HG03039 (cell line): ENCODE results near the gene DHRS2.

Experiments
- ATAC-seq: cut with Tn5 transposase; IDR thresholded peaks from one replicate; pipeline ENCODE4 v1.9.1; 2021; ENCODE audit warnings: mild to moderate bottlenecking, moderate library complexity; ENCODE audit not compliant: unreplicated experiment

DHRS2 gene

DNA sequence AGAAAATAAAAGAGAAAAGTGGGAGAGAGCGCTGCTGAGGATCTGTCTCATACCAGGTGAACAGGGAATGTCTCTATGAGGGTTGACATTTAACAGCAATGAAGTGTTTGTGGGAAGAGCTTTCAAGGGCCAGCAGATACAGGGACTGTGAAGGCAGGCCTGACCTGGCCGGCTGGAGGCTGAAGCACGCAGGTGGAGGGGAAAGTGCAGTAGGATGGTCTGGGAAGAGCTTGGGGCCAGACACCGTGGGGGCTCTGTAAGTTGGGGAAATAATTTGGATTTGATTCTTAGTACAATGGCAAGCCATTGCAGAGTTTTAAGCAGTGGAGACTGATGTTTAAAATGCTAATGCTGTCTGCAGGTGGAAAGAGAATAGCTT lies 23.8 kb upstream of the DHRS2 start:
- ATAC-seq: no peak

DNA sequence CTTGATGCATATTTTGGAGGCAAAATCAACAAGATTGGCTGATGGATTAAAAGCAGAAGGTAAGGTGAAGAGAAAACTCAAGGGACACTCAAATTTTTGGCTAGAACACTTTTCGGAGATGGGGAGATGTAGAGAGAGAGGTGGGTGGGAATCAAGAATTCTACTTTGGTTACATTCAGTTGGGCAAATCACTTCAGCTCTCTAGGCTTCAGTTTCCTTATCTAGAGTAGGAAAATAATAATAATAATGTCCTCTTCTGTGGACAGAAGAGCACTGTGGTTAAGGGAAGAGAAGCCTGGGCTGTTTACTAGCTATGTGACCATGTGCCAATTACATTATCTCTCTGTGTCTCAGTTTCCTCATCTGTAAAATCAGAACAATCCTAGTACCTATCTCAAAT lies 23.4 kb upstream of the DHRS2 start:
- no peak for ATAC-seq

DNA sequence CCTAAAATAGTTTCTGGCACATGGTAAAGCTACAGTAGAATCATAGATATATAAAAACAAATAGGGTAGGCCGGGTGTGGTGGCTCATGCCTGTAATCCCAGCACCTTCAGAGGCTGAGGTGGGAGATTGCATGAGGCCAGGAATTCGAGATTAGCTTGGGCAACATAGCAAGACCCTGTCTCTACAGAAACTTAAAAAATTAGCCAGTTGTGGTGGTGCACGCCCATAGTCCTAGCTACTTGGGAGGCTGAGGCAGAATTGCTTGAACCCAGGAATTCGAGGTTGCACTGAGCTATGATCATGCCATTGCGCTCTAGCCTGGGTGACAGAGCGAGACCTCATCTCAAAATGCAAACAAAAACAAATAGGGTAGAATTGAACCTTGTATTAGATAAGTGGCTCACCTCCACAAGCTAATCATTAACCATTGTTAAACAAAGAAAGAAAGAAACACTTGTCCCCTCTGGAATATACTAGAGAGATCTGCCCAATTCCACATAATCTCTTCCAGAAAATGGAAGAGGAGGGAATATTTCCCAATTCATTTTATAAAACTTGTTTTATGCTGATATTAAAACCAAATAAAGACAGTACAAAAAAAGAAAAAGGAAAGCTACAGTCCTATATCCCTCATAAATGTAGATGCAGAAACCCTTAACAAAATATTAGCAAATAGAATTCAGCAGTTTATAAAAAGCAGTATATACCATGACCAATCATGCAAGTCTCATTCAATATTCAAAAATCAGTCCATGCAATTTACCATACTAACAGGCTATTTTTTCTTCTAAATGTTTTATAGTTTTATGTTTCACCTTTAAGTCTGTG lies 22.7 kb upstream of the DHRS2 start:
- no peak for ATAC-seq

DNA sequence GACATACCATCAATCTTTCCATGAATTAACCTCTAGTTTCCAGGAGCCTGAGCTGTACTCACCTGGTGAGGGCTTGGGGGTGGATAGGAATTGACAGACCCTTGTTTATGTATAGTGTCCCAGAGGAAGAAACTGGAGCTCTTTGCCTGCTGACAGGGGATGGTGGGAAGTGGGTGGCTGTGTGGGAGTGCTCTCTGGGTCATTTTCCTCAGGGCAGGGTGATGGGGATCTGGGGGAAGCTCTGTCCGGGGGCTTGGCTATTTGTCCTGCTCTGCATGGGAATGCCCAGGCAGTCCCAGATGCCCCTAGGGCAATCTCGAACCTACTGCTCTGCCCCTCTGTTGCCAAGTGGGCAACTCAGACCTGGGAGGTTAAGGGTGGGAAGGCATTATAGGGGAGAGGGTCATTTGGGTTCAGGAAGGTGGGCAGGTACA lies 21.8 kb upstream of the DHRS2 start:
- ATAC-seq: no peak

DNA sequence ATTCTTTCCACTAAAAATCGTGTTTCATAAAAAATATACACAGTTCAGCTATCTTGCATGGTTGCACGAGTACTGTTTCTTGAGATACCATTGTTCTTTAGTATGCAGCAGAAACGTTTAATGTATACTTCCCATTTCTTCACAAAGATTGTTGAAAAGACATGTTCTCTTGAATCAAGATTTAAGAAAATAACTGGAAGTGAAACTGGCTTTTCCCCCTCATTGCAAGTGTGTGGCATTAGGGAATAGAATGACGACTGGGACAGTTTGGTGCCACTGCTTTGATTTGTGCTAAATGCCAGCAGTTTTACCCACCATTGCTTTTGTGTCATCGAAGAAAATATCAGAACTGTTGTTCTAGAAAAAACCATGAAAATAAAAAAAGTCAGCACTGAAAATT lies 20.3 kb upstream of the DHRS2 start:
- ATAC-seq: no peak

DNA sequence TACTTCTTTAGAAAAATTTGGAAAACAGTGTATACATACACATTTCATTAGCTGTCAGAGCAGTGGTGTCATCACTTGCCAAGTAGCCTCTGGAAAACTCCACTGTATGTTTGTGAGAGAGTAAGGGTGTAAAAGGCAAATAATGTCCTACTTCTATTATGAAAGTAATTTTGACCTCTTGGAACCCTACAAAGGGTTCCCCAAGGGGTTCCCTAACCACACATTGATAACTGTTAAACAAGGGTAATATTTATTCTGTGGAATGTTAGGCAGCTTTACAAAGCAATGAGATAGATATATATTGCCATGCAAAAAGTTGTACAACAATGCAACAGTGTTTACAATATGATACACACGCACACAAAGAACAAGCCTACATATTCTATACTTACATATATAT lies 18.6 kb upstream of the DHRS2 start:
- no peak for ATAC-seq

DNA sequence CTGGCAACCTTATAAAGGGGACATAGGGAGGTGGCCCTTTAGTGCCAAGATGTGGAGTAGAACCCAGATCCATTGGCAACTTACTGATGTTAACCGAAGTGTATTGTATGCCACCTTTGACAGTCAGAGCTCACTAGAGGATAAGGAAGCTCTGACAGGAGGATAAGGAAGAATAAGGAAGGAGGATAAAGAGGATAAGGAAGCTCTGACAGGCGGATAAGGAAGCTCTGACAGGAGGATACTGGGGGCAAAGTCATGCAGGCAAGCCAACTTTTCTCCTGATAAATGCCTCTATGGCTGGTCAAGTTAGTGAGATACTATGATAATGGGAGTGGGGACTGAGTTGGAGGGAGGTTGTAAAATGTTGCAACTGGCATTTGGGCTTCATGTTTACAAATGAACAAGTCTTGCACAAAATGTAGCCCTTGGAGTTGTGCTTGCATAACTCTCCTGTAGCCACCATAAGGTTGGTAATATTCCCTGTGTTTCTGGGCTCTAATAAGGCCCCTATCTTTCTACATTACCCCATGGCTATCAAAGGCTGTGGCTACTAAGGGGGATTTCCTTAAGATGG lies 17.7 kb upstream of the DHRS2 start:
- no peak for ATAC-seq

DNA sequence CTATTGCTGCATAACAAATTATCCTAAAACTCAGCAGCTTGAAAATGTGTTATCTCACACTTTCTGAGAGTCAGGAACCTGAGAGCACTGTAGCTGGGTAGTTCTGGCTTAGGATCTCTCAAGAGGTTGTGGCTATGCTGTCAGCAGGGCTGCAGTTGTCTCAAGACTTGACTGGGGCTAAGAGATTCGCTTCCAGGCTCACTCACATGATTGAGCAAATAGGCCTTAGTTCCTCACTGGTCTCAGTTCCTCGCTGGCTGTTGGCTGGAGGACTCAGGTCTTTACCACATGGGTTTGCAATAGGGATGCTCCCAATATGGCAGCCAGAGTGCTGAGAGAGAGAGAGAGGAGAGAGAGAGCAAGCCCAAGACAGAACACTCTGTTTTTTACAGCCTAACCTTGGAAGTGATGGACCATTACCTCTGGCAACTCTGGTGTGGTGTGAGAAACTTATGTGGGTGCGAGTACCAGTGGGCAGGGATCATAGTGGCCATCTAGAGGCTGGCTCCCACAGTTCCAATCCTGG lies 15.9 kb upstream of the DHRS2 start:
- no peak for ATAC-seq

DNA sequence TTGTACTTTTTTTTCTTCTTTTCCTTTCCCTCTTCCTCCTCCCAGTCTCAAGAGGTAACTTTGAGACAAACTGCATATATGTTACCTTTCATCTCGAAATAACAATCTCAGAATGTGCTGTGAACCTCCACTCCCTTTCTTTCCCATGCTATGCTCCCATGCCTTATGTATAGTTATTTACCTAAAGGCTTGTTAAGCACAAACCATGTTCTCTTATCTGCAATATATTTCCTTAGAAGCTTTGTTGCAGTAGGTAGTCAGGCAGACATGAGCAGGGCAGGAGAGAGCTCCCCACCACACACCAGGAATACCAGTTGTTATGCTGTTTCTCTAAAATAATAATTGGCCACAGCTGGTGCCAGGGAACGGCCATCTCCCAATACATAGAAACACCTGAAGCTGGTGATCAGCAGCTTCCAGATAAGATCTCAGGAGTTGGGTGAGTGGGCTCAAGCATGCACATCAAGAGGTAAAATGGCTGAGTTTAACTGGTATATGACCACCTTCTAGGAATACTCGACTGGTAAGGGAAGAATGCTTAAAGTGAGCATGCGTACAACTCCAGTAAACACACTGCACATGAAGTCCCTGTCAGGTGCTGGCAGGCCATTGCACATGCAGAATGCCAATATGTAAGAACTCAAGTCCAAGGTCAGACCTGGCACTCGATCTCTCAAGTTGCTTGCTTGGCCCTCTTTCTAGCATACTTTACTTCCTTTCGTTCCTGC lies 14.8 kb upstream of the DHRS2 start:
- ATAC-seq: no peak

DNA sequence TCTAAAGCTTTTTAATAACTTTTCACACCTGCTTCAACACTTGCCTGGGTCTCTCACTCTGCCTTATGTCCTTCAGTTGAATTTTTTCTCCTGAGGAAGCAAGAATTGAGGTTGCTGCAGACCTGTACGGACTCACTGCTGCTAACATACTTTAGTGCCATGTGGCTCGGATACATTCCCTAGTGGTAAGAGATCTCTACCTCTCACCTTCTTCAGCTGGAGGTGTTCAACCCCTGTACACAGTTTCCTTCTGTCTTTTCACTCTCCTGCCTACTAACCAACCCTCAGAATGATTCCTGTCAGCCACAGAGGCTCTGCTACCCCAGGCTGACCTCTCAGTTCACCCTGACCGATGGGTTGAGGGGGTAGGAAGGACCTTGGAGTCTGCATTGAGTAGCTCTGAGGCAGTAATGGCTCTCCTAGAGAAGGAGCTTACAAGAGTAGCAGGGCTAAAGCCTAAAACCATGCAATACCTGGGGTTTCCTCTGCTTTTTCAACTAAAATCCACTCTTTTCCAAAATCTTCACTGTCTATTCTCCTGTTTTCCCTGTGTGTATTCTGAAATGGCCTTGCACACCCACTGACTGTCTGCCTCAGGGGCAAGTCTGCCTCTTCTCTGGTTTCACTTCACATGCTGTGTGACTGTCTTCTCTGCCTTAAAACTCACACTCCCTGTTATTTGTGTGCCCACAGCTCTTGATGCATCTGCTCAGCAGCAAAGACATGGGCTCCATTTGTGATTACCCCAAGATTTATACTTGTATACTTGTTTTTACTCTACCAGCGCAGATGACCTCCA lies 14.0 kb upstream of the DHRS2 start:
- no peak for ATAC-seq

DNA sequence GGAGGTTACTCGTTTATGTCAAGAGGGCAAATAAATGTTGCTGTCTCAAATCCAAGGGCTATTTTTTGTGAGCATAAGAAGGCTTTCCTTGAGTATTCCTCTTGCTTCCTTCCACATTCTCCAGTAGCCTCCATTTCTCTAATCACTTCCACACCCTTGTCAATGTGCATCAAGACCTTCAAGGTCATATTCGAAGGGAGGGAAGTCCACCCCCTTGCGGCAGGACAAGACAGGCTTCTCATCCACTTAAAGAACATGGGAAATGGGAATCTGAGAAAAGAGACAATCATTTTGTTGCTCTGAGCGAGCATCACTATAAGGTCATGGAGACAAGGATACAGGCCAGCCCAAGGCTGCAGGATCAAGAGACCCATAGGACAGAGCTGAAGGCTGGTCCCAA lies 13.2 kb upstream of the DHRS2 start:
- ATAC-seq: no peak

DNA sequence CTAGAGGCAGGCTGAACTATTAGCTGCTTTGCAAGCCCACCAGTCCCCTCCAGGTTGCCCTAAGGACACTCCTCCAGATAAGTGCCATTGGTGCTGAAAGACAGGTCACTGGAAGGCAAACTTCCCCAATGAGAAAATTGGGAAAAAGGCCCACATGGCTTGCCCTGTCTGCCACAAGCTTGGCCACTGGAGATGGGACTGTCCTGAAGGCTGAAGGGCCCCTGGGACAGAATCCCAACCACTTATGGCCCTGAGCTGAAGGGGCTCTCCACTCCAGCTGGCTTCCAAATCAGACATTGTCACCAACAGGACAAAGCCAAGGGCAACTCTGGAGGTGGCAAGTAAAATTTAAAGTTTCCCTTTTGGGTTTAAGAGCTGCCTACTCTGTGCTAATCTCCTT lies 12.2 kb upstream of the DHRS2 start:
- no peak for ATAC-seq

DNA sequence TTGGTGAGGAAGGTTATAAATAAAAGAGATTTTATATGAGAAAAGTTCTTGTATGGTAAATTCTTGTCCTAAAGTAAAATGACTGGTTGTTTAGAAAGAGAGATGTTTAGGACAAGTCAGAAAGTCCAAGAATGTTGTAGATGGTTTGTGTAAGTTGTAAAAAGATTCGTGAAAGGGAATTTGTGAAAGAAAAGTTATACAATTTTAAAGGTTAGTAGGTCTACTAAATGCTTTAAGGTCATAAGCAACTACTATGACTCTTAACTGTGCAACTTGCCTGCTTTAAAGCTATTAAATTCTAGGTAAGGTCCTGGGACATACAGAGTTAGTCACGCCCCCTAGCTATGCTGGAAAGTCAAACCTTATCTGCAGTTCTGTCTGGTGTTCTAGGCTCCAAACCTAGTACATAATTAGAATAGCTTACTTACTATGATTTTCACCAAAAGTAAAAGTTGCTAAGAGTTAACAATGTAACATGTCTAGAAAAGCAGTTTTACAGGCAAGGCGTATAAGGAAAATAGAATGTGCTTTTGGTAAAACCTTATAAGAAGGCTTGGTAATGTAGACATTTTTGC lies 11.2 kb upstream of the DHRS2 start:
- ATAC-seq: no peak

DNA sequence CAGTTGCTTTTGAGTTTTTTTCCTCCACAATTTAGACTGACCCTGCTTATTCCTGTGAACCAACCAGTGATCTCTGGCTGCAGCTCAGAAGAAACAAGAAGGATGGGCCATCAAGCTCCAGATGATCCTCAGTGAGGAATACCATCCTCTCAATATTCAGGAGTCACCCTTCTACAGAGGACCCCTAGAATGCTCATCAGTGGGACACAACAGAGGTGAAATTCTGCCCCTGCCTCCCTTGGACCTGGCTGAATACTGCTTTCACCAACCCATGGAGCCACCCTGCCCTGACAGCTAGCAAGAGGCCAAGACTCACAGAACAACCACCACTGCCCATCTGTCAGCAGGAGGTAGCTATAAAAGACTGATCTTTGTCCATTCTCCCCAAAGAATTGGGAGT lies 9.2 kb upstream of the DHRS2 start:
- ATAC-seq: no peak

DNA sequence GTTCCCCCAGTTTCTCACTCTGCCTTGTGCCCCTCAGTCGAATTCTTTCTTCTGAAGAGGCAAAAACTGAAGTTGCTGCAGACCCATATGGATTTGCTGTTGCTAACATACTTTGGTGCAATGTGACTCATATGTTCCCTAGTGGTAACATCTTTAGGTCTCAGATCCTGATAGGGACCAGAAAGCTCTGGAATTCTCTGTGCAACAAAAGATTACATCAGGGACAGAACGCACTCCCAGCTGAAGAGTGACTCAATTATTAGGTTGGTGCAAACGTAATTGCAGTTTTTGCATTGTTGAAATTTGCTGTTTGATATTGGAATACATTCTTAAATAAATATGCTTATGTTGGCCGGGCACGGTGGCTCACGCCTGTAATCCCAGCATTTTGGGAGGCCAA lies 8.2 kb upstream of the DHRS2 start:
- no peak for ATAC-seq

DNA sequence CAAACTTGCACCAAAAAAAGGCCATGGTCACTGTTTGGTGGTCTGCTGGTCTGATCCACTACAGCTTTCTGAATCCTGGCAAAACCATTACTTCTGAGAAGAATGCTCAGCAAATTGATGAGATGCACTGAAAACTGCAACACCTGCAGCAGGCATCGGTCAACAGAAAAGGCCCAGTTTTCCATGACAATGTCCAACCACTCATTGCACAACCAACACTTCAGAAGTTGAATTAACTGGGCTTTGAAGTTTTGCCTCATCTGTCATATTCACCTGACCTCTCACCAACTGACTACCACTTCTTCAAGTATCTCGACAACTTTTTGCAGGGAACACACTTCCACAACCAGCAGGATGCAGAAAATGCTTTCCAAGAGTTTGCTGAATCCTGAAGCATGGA lies 7.0 kb upstream of the DHRS2 start:
- no peak for ATAC-seq

DNA sequence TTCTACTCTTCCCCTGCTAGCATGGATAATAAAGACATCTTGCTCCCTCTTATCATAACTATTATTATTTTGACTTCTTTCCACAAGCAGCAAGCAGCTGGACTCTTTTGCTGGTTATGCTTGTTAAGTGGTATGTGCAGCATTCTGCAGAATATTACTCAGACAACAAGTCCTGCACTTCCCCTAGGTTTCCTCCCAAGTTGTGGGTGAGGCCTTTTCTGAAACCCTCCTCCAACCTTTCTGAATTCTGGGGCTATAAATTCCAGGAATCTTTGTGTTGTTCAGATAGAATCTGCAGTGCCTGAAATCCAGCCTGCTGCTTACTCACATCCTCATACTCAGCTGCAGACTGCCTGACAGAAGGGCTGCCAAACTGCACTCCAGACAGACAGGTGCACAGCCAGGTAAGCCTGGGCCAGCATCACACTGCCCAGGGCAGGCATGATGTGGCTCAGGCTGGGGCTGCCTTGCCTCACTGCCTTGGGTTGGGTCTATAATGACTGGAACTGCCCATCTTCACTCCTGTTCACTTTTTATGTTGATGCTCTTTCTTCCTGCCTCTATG lies 6.2 kb upstream of the DHRS2 start:
- no peak for ATAC-seq

DNA sequence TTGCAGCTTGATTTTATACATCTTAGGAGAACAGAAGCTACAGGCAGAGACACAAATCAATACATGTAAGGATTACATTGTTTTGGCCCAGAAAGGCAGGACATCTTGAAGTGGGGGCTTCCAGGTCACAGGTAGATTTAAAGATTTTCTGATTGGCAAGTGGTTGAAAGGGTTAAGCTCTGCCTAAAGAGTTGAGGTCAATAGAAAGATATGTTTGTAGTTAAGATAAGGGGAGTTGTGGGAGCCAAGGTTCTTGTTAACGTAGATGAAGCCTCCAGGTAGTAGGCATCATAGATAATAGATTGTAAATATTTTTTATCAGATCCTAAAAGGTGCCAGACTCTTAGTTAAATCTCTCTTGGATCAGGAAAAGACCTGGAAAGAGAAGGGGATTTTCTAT lies 5.5 kb upstream of the DHRS2 start:
- no peak for ATAC-seq

DNA sequence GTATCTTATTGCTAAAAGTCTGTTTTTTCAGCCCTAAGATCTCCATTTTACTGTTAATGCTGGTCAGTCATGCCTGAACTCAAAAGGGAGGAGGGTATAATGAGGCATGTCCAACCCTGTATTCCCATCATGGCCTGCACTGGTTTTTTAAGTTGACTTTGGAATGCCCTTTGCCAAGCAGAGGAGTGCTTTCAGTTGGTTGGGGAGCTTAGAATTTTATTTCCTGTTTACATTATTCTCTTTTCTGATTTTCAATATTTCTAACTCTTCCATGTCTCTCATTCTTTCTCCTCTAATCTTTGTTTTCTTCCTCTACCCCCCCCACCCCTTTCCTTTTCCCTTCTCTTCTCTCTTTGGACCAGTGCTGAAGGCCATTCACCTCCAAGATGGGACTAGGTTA lies 4.9 kb upstream of the DHRS2 start:
- ATAC-seq: no peak

DNA sequence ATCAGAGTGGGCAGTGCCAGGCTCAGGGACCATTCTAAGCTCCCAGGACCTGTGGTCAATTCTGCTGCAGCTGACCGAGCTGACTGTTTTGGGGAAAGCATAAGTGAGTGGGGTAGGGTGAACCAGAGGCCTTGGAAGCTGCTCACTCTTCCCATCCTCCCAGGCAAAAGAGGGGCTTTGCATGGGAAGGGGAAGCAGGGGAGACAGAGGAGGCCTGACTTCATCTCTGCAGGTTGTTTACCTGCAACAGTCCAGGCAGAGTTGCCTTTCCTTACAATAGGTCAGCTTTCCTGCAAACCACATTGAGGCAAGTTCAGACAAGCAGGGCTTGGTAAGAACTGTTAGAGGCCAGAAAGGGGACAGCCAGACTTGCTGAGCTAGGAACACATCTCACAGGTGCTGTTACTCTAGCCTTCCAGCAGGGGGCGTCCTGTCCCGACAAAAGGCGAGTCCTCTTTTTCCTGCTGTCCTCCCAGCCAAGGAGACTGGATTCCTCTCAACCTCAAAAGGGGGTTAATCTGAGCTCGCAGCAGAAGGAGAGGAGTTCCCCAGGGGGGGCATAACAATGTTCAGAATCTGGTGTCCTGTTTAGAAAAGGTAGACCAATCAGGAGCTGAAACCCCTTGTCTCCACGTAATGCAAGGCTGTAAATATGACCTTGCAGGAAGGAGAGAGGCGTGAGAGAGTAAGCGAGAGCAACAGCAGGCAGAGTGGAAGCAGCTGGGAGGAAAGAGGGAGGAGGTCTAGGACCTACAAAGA lies 4.3 kb upstream of the DHRS2 start:
- ATAC-seq: peak; percentile 50
